Measurements from ENCODE around the gene NCKAP1. TPM values are rescaled to one million over a fixed set of nuclear protein-coding genes. Genes with fewer than 3 reads are reported as not detected.

The NCKAP1 gene
- total RNA-seq, 1 experiment from 2014 or later = 76.2 TPM

- no peaks in the 10 kb centered on the region for H3K9me3 ChIP-seq (ENCODE audit: low read length)
- POLR2A ChIA-PET (ENCODE audit: unreplicated experiment) = no interaction called here
- no peak overlapping the region for H3K4me2 ChIP-seq (ENCODE audit: low read length)
- H3K9ac ChIP-seq (ENCODE audit: low read length) = no peak overlapping the region
- H3F3A ChIP-seq (ENCODE audit: low read length, unreplicated experiment) = no peaks in the 10 kb centered on the region
- no peaks in the 10 kb centered on the region for H3K36me3 ChIP-seq (ENCODE audit: low read depth, low read length)
- DNase-seq (no peak), ATAC-seq (no peak)
- CTCF ChIA-PET = no interaction called here
- peaks cover 27% of the 10 kb centered on the region for H3K27me3 ChIP-seq (ENCODE audit: low read length)
- no peaks in the 10 kb centered on the region for H3K79me2 ChIP-seq (ENCODE audit: low read length)
- no peaks in the 10 kb centered on the region for H3K4me1 ChIP-seq (ENCODE audit: insufficient read depth, low read length)
- intact Hi-C loops (cut with micrococcal nuclease) = no loop called here
- no peak for TF ChIP-seq EZH2phosphoT487 (IDR thresholded peaks at IDR 0.05; ENCODE audit: borderline replicate concordance, low read length)
- no peak for TF ChIP-seq EZH2 (IDR thresholded peaks at IDR 0.05; ENCODE audit: low read length, unreplicated experiment)
- no peak for TF ChIP-seq CTCF (conservative IDR thresholded peaks at IDR 0.05; ENCODE audit: low read depth, low read length)
- H4K20me1 ChIP-seq (ENCODE audit: low read length) = no peaks in the 10 kb centered on the region
- no peak overlapping the region for H2AFZ ChIP-seq (ENCODE audit: low read length)
- H3K4me3 ChIP-seq (ENCODE audit: low read length) = no peak overlapping the region
- BruUV-seq (replicated peaks) = no TSS peak
- H3K9me2 ChIP-seq (replicated peaks; ENCODE audit: low read length) = no peaks in the 10 kb centered on the region
- H3K27ac ChIP-seq (ENCODE audit: low read length) = no peak overlapping the region
These were observed 170.0 kb downstream of the NCKAP1 start for GRCh38 chr2:182868054-182868796.

GRCh38 chr2:182867426-182868053, 170.7 kb downstream of the NCKAP1 start:
- Histone ChIP-seq H3K27me3 (ENCODE audit: low read length) (peaks cover 27% of the 10 kb centered on the region), H2AFZ (ENCODE audit: low read length) (peak overlapping the region; percentile 90), H3F3A (ENCODE audit: low read length, unreplicated experiment) (no peaks in the 10 kb centered on the region), H3K4me2 (ENCODE audit: low read length) (peak overlapping the region; percentile 80), H3K4me1 (ENCODE audit: insufficient read depth, low read length) (no peaks in the 10 kb centered on the region), H3K36me3 (ENCODE audit: low read depth, low read length) (no peaks in the 10 kb centered on the region), H3K79me2 (ENCODE audit: low read length) (no peaks in the 10 kb centered on the region), H3K9ac (ENCODE audit: low read length) (no peak overlapping the region), H3K27ac (ENCODE audit: low read length) (no peak overlapping the region), H3K9me2 (replicated peaks; ENCODE audit: low read length) (no peaks in the 10 kb centered on the region), H4K20me1 (ENCODE audit: low read length) (no peaks in the 10 kb centered on the region), H3K9me3 (ENCODE audit: low read length) (no peaks in the 10 kb centered on the region), H3K4me3 (ENCODE audit: low read length) (peak overlapping the region; percentile 66; the same call in 1 of the 2 replicates)
- TF ChIP-seq EZH2phosphoT487 (IDR thresholded peaks at IDR 0.05; ENCODE audit: borderline replicate concordance, low read length) (no peak), CTCF (conservative IDR thresholded peaks at IDR 0.05; ENCODE audit: low read depth, low read length) (no peak), EZH2 (IDR thresholded peaks at IDR 0.05; ENCODE audit: low read length, unreplicated experiment) (no peak)
- ChIA-PET POLR2A (ENCODE audit: unreplicated experiment) (no interaction called here), CTCF (no interaction called here)
- no TSS peak for BruUV-seq (replicated peaks)
- no peak for ATAC-seq
- intact Hi-C loops (cut with micrococcal nuclease) = no loop called here
- DNase-seq = no peak
